Right renal cortex interstitium (tissue), 3 donors: ENCODE measurements around the gene TLR3. TPM values are rescaled to one million over a fixed set of nuclear protein-coding genes. Genes with fewer than 3 reads are reported as not detected.

Experiments used
- DNase-seq, 3 donors: peaks; one replicate each; pipeline ENCODE4 v3.0.0-alpha.2; 2013; ENCODE audit warnings: low read depth in 3 of 3, low spot score in 2 of 3
- polyA plus RNA-seq, 3 donors: library from polyadenylated mRNA; unstranded; fragments of 120-200 nt; gene quantifications; one replicate each; pipeline ENCODE4 v1.2.1, GENCODE V29; 2013; ENCODE audit not compliant: insufficient read length in 3 of 3

TLR3 gene
- polyA plus RNA-seq, 3 donors: 14.2 to 14.9 (median 14.2) TPM

DNA sequence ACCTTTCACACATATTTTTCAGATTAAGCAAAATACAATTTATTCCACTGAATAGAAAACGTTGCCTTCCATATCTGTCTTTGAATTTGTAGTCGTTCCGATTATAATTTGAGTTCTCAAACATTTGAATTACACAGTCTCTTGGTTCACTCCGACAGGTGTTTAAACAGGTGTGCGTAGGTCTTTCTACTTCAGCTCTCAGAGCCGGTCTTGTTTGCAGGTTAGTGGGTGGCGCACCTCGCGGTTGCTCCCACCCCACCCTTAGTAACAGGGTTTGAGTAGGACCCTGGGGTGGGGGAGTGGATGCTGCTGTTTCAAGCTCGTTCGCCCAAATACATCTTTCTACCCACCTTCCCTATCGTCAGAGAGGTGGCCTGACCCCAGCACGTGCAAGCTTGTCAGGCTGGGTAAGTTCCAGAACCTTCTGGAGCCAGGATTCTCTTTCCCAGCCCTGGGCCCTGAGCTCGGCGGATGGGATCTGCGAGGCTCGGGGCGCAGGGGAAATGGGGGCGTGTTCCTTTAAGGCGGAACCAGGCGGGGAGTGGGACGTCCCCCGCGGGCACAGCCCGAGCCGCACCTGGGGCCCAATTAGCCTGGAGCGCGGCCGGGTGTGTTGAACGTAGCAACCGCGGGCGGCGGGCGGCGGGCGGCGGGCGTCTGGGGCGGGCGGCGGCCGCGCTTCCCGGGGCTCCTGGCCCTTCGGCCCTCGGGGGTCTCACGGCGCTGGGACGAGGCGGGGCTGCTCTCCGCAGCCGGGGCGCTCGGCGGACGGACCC is 35.3 kb downstream of the TLR3 start, which contains the start of gene FAM149A:
Gene FAM149A (plus strand): TSS at position 591 of the 776 bp plus-strand sequence.
- DNase-seq: no peak

DNA sequence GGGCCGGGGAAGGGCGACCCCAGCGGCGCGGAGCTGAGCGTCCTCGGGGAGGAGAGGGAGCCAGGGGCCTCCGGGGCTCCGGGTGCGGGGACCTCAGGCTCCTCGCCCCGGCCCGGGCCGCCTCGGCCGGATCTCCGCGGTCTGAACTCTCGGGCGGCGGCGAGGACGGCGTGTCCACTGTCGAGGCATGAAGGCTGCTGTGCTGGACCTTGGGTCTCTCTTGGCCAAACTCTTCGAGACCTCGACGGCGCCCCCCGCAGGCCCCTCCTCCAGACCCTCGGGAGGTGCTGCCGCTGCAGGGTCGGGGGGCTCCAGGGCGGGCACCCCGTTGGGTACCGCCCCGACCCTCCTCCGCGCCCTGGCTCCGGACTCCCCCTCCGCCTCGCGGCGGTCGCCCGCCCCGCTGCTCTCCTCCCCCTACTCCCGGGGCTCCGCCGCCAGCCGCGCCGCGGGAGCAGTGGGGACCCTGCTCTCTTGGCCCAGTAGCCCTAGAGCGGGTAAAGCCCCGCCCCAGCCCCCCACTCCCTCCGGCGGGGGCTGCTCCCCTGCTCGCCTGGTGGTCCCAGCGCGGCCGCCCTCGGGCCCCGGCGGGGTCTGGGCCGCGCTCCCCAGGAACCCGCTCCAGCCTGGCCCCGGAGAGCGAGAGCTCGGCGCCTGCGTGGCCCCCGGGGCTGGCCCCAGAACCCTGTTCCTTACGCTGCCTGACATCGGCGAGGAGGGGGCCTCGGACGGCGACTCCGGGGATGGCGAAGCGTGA is 36.1 kb downstream of the TLR3 start:
- no peak for DNase-seq

DNA sequence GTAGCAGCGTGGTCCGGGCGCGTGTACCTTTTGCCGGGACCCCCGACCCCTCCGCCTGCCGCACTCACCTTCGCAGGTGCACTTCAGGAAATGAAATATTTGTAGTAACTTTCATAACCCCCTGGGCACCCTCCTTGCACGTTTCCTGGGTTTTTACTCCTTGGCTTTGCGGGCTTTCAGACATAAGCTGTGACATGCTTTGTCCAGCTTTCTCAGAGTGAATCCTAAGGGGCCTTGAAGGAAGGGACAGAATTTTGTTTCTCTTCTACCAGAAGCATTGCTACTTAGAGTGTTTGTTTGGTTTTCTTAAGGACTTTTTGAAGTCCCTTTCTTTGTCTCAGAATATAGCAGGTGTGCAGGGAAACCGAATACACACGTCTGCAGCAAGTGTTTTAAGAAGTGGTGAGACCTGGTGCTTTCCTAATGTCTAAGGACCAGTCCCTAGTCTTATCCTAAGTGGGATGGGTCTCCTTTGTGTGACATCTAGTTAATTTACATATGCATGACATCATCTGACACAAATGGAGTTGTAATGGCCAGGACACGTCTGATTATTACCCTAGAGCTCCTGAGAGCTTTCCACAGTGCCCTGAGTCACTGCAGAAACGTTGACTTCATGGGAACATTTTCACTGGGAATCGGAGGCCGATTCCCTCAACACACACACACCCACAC is 36.8 kb downstream of the TLR3 start:
- DNase-seq: no peak

DNA sequence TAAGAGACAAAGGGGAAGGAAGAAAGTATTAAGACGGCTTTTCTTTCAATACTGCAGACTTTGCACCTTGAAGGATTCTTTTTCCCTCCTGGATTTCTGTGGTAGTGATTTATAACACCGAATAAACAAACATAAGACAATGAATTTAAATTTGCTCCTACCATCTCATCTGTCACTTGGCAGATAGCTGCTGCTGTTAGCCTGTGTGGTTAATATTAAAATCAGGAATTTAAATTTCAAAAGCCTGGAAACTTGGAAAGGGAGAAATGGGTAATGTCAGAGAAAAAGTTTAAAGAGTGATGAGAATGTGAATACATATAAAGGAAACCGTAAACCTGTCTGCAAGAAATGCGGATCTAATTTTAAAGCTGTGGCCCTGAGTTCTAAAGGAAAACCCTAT is 39.0 kb downstream of the TLR3 start:
- no peak for DNase-seq

DNA sequence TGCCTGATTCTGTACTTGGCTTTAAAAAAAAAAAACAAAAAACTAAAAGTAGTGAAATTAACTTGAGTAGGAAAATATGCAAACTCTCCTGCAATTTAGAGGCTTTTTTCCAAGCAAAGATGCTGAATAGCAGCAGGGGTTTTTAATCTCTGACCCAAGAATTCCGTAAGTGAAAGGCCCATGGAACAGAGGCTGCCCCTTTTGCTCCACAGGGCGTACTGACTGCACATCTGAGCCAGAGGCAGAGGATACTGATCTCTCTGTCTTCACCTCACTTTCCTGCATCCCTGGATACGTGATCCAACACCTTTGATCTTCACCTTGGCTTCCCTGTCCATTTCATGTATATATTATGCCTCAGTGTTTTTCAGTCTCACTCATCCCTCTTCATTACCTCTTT is 39.4 kb downstream of the TLR3 start:
- no peak for DNase-seq

DNA sequence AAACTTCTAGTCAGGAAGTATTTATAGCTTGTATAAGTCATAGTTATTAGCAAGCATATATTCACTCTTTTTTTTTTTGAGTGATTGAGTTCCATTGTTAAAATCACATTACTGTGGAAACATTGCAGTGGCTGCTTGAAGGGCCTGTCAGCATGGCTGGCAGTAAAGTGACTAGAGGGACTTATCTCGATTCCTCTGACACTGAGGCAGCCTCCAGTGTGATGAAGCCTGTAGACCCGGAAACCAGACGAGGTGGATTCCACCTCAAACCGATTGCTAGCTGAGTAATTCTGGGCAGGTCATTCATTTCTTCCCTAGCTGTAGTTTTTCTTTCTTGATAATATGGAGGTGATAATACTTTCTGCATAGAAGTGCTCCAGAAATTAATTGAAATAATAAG is 40.3 kb downstream of the TLR3 start:
- DNase-seq: no peak

DNA sequence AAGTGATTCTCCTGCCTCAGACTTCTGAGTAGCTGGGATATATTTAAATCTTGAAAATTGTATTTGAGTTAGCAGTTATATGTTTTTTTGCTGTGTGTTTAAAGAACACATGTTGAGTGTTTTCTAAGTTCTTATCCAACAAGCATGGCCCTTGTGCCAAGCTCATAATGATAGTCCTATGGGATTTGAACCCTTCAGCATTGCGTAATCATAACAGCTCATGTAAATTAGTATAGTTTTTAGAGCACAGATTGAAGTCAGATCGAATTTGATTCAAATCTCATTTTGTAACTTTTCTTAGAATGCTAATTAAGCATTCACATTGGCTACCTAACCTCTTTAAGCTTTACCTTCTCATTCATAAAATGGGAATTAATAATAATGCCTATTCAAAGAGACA is 47.7 kb downstream of the TLR3 start:
- DNase-seq: no peak

DNA sequence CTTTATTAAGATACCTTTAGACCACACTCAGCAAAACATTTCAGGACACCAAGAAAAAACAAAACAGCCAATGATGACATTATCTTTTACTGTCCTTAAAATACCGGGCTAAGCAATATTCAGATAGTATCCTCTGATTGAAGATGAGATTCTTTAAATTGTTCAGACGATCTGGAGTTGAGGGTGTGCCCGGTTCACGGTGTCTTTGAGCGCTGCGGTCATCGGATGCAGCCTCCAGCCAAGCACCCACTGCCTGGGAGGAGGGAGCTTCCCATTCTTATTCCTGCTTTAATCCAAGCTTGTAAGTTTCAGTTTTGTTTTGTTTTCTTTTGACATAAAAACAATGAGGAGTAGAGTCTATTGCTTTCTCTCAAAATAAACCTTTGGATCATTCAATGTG is 49.6 kb downstream of the TLR3 start:
- DNase-seq: no peak

DNA sequence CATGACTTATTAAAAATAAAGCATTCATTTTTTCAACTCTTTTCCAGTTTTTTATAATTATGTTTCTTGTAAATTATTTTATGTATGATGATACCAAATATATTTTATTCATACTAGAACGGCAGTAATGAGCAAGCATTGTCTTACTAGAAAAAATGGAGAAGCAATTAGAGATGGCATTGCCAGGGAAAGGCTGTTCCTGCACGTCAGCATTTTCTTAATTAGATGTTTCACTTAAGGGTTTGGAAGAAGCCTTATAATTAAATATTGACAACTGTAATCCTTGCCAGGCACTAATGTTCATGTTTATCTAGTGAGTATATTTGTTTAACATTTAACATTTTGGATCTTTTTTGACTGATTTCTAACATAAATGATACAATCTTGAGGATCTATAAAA is 52.1 kb downstream of the TLR3 start:
- DNase-seq: no peak

DNA sequence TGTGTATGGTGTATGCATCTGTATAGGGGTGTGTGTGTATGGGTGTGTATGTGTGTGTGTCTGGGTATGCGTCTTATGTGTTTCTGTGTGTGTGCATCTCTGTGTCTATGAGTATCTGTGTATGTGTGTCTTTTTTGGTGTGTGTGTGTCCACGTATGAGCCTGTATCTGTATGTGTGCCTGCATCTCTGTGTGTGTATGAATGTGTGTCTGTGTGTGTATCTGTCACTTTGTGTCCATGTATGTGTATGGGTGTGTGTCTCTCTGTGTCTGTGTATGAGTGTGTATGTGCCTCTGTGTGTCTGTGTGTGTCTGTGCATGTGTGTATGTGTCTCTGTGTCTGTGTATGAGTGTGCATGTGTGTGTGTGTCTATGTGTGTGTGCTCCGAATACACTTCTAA is 59.9 kb downstream of the TLR3 start:
- no peak for DNase-seq

DNA sequence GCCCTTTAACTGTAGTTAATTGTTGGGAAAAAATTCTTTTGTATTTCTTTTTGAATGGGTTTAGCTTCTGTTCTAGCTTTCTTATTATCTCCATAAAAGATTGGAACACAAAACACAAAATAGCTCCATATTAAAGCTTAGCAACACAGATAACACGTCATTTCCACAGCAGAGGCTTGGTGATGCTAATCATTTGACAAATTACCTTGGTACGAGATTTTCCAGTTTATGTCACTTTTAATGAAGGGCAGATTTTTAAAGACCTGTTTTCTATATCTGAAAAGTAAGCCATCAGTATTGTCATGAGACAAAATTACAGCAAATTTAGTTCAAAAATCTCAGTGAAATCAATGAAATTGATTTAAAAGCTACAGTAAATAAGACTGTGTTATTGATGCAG is 63.0 kb downstream of the TLR3 start:
- no peak for DNase-seq

DNA sequence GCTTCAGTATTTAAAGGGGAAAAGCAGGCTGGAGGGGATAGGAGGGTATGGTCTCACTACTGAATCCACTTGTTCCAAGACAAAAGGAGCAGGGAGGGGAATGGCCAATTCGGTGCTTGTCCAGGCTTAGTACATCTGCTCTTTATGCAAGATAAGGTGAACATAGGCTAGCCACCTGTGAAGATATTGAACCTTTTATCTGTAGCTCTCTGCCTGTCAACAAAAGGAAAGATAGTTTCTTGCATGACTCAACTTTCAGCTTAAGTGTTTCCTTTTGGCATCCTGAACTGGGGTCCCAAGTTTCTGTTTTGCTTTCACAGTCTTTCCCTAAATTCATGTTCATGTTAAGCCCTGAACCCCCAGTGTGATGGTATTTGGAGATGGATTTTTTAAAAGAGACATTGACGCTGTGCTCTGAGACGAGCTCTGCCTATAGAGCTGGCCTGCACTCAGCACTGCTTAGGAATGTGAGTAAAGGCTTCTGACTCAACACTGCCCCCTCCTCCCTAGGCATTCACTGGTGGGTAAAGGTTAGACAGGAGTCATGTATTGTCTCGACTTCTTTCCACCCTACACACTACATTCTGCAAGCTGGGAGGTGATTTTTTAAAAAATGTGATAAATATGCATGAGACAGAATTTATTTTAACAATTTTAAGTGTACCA is 63.8 kb downstream of the TLR3 start:
- no peak for DNase-seq

DNA sequence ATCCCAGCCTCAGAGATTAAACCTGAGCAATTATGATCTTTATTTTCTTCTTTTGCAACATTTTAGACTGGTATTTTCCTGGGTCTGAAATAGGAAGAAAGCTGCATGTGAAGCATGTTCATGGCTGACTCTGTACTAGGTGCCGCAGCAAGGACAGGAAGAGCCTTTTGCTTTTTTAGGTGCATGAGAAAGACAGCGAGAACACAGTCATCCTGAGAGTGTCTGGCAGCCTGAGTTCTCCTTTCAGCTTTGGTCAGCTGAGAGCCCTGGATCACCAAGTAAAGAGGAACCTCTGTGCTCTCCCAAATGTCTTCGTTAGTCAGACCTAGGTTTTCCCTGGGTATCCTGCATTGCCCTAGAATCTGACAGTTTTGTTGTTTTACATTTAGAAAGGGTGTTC is 65.3 kb downstream of the TLR3 start:
- DNase-seq: no peak

DNA sequence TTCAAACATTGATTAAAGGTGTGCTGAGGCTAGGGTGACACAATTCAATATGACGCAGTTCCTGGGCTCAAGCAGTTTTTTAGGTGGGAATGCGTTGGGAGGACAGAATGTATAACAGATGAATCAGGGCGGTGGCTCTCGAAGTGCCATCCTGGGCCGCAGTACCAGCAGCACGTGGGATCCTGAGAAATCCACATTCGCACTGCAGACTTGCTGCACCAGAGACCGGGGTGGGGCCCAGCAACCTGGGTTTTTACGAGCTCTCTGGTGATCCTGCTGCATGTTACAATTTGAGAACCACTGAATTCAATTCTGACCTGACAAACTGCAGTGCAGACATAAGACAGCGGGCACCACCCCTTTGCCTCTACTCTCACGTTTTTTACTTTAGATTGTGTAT is 65.9 kb downstream of the TLR3 start:
- no peak for DNase-seq

DNA sequence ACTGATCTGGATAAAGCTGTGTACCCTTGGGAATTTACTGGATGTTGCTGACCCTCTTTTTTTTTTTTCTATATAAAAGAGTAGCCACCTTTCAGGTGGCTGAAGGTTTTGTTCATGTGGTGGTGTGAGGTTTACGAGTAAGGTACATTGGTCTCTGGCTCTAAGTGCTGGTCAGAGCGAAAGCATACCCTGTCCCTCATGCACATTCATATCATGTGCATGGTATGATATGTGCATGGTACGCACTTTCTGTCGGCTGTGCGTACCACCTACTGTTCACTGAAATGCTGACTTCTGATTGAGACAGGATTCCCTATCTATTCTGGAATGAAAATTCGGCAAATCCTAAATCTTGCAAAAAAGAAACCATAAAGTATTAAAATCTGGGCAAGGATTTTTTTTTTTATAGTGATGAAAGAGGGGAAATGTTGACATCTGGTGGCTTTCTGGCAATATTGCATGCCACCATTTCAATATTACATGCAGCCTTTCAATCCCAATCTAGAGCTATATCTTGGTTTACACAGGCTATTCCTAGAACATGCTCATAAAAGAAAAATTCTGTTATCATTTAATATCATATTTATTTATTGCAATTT is 68.3 kb downstream of the TLR3 start:
- no peak for DNase-seq

Other genes with a start within 250 kb of the TLR3 start
- 10 to 100 TPM; 44.3 to 61.3 (median 55.7) TPM for gene FAM149A, start 35.5 kb downstream of the TLR3 start, polyA plus RNA-seq
- 10 to 100 TPM; 18.8 to 29.8 (median 22.1) TPM for gene CYP4V2, start 122.4 kb downstream of the TLR3 start, polyA plus RNA-seq
- gene KLKB1, start 158.4 kb downstream of the TLR3 start, polyA plus RNA-seq: 1 to 10 TPM in 2 of 3 donors, under 1 TPM in 1; 0.89 to 2.2 (median 1.6) TPM
- 1 to 10 TPM; 2.6 to 4.1 (median 2.9) TPM for gene F11, start 197.0 kb downstream of the TLR3 start, polyA plus RNA-seq